HEK293 (cell line): Measurements from ENCODE around the gene SIM2.

Experiments used
- BCL11A ChIP-seq: fragments of 450-650 bp; formaldehyde crosslinking; IDR thresholded peaks from 2 replicates; pipeline ENCODE4 v1.5.1; 2016; ENCODE audit warnings: low read depth, missing biosample characterization, missing genetic modification characterization
- EGR2 ChIP-seq: fragments of 450-650 bp; formaldehyde crosslinking; IDR thresholded peaks from 2 replicates; pipeline ENCODE4 v1.5.1; 2016; ENCODE audit warnings: low read depth, missing biosample characterization, missing genetic modification characterization
- KLF17 ChIP-seq: fragments of 450-650 bp; formaldehyde crosslinking; IDR thresholded peaks from 2 replicates; pipeline ENCODE4 v1.5.1; 2016; ENCODE audit warnings: missing biosample characterization, missing genetic modification characterization
- PRDM1 ChIP-seq: fragments of 450-650 bp; formaldehyde crosslinking; IDR thresholded peaks from 2 replicates; pipeline ENCODE4; 2016; ENCODE audit warnings: missing biosample characterization, missing genetic modification characterization
- SALL2 ChIP-seq: fragments of 450-650 bp; formaldehyde crosslinking; IDR thresholded peaks from 2 replicates; pipeline ENCODE4 v1.5.0; 2017; ENCODE audit warnings: missing biosample characterization, mild to moderate bottlenecking, missing genetic modification characterization, borderline replicate concordance
- WT1 ChIP-seq: fragments of 450-650 bp; formaldehyde crosslinking; IDR thresholded peaks from 2 replicates; pipeline ENCODE4 v1.5.1; 2016; ENCODE audit warnings: missing biosample characterization, missing genetic modification characterization
- ZNF10 ChIP-seq: fragments of 450-650 bp; formaldehyde crosslinking; IDR thresholded peaks from 2 replicates; pipeline ENCODE4 v1.5.1; 2017; ENCODE audit warnings: missing biosample characterization, missing genetic modification characterization
- ZNF133 ChIP-seq: fragments of 450-650 bp; formaldehyde crosslinking; IDR thresholded peaks from 2 replicates; pipeline ENCODE4 v1.5.1; 2016; ENCODE audit warnings: missing biosample characterization, missing genetic modification characterization
- ZNF148 ChIP-seq: fragments of 450-650 bp; formaldehyde crosslinking; IDR thresholded peaks from 2 replicates; pipeline ENCODE4 v1.5.0; 2017; ENCODE audit warnings: missing biosample characterization, missing genetic modification characterization, borderline replicate concordance
- ZNF2 ChIP-seq: fragments of 450-650 bp; formaldehyde crosslinking; IDR thresholded peaks from 2 replicates; pipeline ENCODE4 v1.5.1; 2016; ENCODE audit warnings: missing biosample characterization, missing genetic modification characterization
- ZNF23 ChIP-seq: fragments of 450-650 bp; formaldehyde crosslinking; IDR thresholded peaks from 2 replicates; pipeline ENCODE4 v1.5.1; 2016; ENCODE audit warnings: missing biosample characterization, missing genetic modification characterization, borderline replicate concordance
- ZNF239 ChIP-seq: fragments of 450-650 bp; formaldehyde crosslinking; IDR thresholded peaks from 2 replicates; pipeline ENCODE4 v1.5.1; 2016; ENCODE audit warnings: missing biosample characterization, missing genetic modification characterization
- ZNF324 ChIP-seq: fragments of 450-650 bp; formaldehyde crosslinking; IDR thresholded peaks from 2 replicates; pipeline ENCODE4 v1.5.1; 2016; ENCODE audit warnings: missing biosample characterization, missing genetic modification characterization
- ZNF335 ChIP-seq: fragments of 450-650 bp; formaldehyde crosslinking; conservative IDR thresholded peaks from 2 replicates; pipeline ENCODE4 v1.5.1; 2016; ENCODE audit warnings: missing biosample characterization, missing genetic modification characterization
- ZNF366 ChIP-seq: fragments of 450-650 bp; formaldehyde crosslinking; conservative IDR thresholded peaks from 2 replicates; pipeline ENCODE4 v1.5.1; 2016; ENCODE audit warnings: missing biosample characterization, missing genetic modification characterization
- ZNF394 ChIP-seq: fragments of 450-650 bp; formaldehyde crosslinking; IDR thresholded peaks from 2 replicates; pipeline ENCODE4 v1.5.1; 2016; ENCODE audit warnings: missing biosample characterization, missing genetic modification characterization, mild to moderate bottlenecking, moderate library complexity, borderline replicate concordance
- ZNF501 ChIP-seq: fragments of 450-650 bp; formaldehyde crosslinking; IDR thresholded peaks from 2 replicates; pipeline ENCODE4 v1.5.1; 2016; ENCODE audit warnings: missing biosample characterization, missing genetic modification characterization
- ZNF510 ChIP-seq: fragments of 450-650 bp; formaldehyde crosslinking; IDR thresholded peaks from 2 replicates; pipeline ENCODE4 v1.5.1; 2018; ENCODE audit warnings: mild to moderate bottlenecking, missing genetic modification characterization, missing biosample characterization; ENCODE audit not compliant: insufficient replicate concordance
- ZNF571 ChIP-seq: fragments of 450-650 bp; formaldehyde crosslinking; IDR thresholded peaks from 2 replicates; pipeline ENCODE4 v1.5.0; 2017; ENCODE audit warnings: missing biosample characterization, missing genetic modification characterization
- ZNF596 ChIP-seq: fragments of 450-650 bp; IDR thresholded peaks from 2 replicates; pipeline ENCODE4 v1.5.0; 2018; ENCODE audit warnings: missing biosample characterization, mild to moderate bottlenecking, missing genetic modification characterization, moderate library complexity
- ZNF624 ChIP-seq: fragments of 450-650 bp; formaldehyde crosslinking; IDR thresholded peaks from 2 replicates; pipeline ENCODE4 v1.5.1; 2017; ENCODE audit warnings: missing biosample characterization, missing genetic modification characterization
- ZNF645 ChIP-seq: fragments of 450-650 bp; formaldehyde crosslinking; IDR thresholded peaks from 2 replicates; pipeline ENCODE4; 2016; ENCODE audit warnings: missing biosample characterization, missing genetic modification characterization
- ZSCAN23 ChIP-seq: fragments of 450-650 bp; formaldehyde crosslinking; IDR thresholded peaks from 2 replicates; pipeline ENCODE4 v1.5.1; 2016; ENCODE audit warnings: missing biosample characterization, missing genetic modification characterization

SIM2 gene

GRCh38 chr21:36700295-36700970 lies 1.5 kb downstream of the SIM2 start (continued):
- TF ChIP-seq SALL2 (tag by site-specific recombination) (peak; percentile 14; the same call in 1 of the 2 replicates), KLF17 (0 out of 2 replicates have a peak, but pooled peaks have one; percentile 12), ZNF571 (tag by site-specific recombination) (no peak), ZNF133 (tag by site-specific recombination) (no peak), ZNF10 (tag by site-specific recombination) (no peak; the same call in 1 of the 2 replicates), ZNF148 (tag by site-specific recombination) (peak; percentile 85; the same call in 1 of the 2 replicates), ZNF366 (tag by site-specific recombination) (peak; percentile 100), ZNF510 (tag by site-specific recombination) (no peak), ZNF394 (tag by site-specific recombination) (peak; percentile 47; the same call in 1 of the 2 replicates), ZNF645 (tag by site-specific recombination) (0 out of 2 replicates have a peak, but pooled peaks have one; percentile 36), ZSCAN23 (peak; percentile 96; the same call in 1 of the 2 replicates), ZNF239 (tag by site-specific recombination) (peak; percentile 54; the same call in 1 of the 2 replicates), WT1 (tag by site-specific recombination) (peak; percentile 19; the same call in 1 of the 2 replicates), ZNF501 (tag by site-specific recombination) (no peak), PRDM1 (tag by site-specific recombination) (peak; percentile 100), ZNF23 (no peak), BCL11A (tag by site-specific recombination) (peak; percentile 76), ZNF596 (tag by site-specific recombination) (peak; percentile 22; the same call in 1 of the 2 replicates), ZNF624 (tag by site-specific recombination) (peak; percentile 90), EGR2 (peak; percentile 80), ZNF2 (tag by site-specific recombination) (0 out of 2 replicates have a peak, but pooled peaks have one; percentile 69), ZNF335 (tag by site-specific recombination) (peak; percentile 80), ZNF324 (tag by site-specific recombination) (peak; percentile 73)
